CD4-positive, alpha-beta T cell (primary cell): ENCODE data around the gene CIRBP. TPM values are rescaled to one million over a fixed set of nuclear protein-coding genes. Genes with fewer than 3 reads are reported as not detected.

Experiments used
- ATAC-seq: fragments of 200-7000 bp; cut with Tn5 transposase; one replicate; pipeline ENCODE4 v1.10.0; 2022; ENCODE audit warnings: mild to moderate bottlenecking; ENCODE audit not compliant: poor library complexity
- CTCF ChIA-PET: fragments of 350-600 bp; sonication (Branson Sonifier 250); formaldehyde crosslinking; loops from one replicate; lab custom pipeline; 2021; ENCODE audit warnings: antibody characterized with exemption, inconsistent platforms; lab: Charles Lee
- POLR2A ChIA-PET: fragments of 350-600 bp; sonication (Branson Sonifier 250); formaldehyde crosslinking; loops from one replicate; lab custom pipeline; 2021; ENCODE audit warnings: antibody characterized with exemption, inconsistent platforms; lab: Charles Lee
- DNase-seq, 14 experiments: peaks; one replicate each; pipeline ENCODE4 v3.0.0-alpha.2; 2013 to 2020; ENCODE audit warnings: mixed read lengths in 2 of 14
- H3K27ac ChIP-seq, 2 donors: one replicate each; pipeline versions ENCODE4 v1.5.1 to v1.7.0; 2013; ENCODE audit warnings: low read length in 2 of 2, low read depth in 1 of 2, mild to moderate bottlenecking in 1 of 2
- H3K27me3 ChIP-seq, 2 experiments: 1 replicate in 1 of 2; 2 replicates in 1 of 2; pipeline versions ENCODE4 v1.6.1 to v1.7.0; 2013; ENCODE audit warnings: low read length in 2 of 2, control low read depth in 1 of 2, mild to moderate bottlenecking in 1 of 2, moderate library complexity in 1 of 2; ENCODE audit not compliant: insufficient read depth in 2 of 2, control insufficient read depth in 1 of 2
- H3K36me3 ChIP-seq: one replicate; pipeline ENCODE4 v1.6.1; 2013; ENCODE audit warnings: low read length, control low read depth; ENCODE audit not compliant: insufficient read depth
- H3K4me1 ChIP-seq: one replicate; pipeline ENCODE4 v1.6.1; 2013; ENCODE audit warnings: low read length, control low read depth; ENCODE audit not compliant: insufficient read depth
- H3K4me3 ChIP-seq: one replicate; pipeline ENCODE4 v1.5.1; 2013; ENCODE audit warnings: mild to moderate bottlenecking, low read length, moderate library complexity
- H3K9me3 ChIP-seq, 2 experiments: 1 replicate in 1 of 2; 2 replicates in 1 of 2; pipeline versions ENCODE4 v1.6.1 to v1.7.0; 2013; ENCODE audit warnings: low read length in 2 of 2, mild to moderate bottlenecking in 2 of 2, control low read depth in 1 of 2, moderate library complexity in 1 of 2; ENCODE audit not compliant: control insufficient read depth in 1 of 2, insufficient read depth in 1 of 2
- H3K27ac Mint-ChIP-seq: one replicate; pipeline ENCODE4 v1.8.0; 2020; ENCODE audit warnings: mixed read lengths
- H3K27me3 Mint-ChIP-seq: one replicate; pipeline ENCODE4 v1.8.0; 2021; ENCODE audit warnings: mixed read lengths
- H3K36me3 Mint-ChIP-seq: one replicate; pipeline ENCODE4 v1.8.0; 2021; ENCODE audit warnings: low read depth, mixed read lengths
- H3K4me1 Mint-ChIP-seq: one replicate; pipeline ENCODE4 v1.8.0; 2021; ENCODE audit warnings: low read depth, mixed read lengths
- H3K4me3 Mint-ChIP-seq: one replicate; pipeline ENCODE4 v1.8.0; 2020; ENCODE audit warnings: mild to moderate bottlenecking, mixed read lengths
- H3K9me3 Mint-ChIP-seq: one replicate; pipeline ENCODE4 v1.8.0; 2020; ENCODE audit warnings: mixed read lengths
- CTCF ChIP-seq: fragments of 200-600 bp; IDR thresholded peaks from one replicate; pipeline ENCODE4 v1.8.0; 2022; ENCODE audit warnings: antibody characterized with exemption, mild to moderate bottlenecking
- intact Hi-C, 2 experiments: fragments of 100-400 bp; cut with DNase I in 1 of 2; cut with micrococcal nuclease in 1 of 2; formaldehyde crosslinking; loops; one replicate each; pipeline versions ENCODE4 v1.15.1 to v1.9.0; 2023 to 2025; cut with DNase I, micrococcal nuclease
- total RNA-seq, 174 experiments: library from RNA in 2 of 174; stranded (reverse) in 2 of 174; gene quantifications; one replicate each; pipeline ENCODE4 v1.2.3 and lab custom pipeline; 2021 to 2026

The CIRBP gene
- total RNA-seq, 2 experiments from 2014 or later, result 614 to 628 TPM

- no peak overlapping the region for H3K27ac ChIP-seq
- peaks cover 56 to 65% of the 10 kb centered on the region in 2 experiments for H3K27me3 ChIP-seq
- Mint-ChIP-seq H3K36me3 (no peaks in the 10 kb centered on the region), H3K27ac (no peak overlapping the region), H3K9me3 (no peaks in the 10 kb centered on the region), H3K4me1 (peaks cover 4% of the 10 kb centered on the region), H3K4me3 (no peak overlapping the region), H3K27me3 (peaks cover 35% of the 10 kb centered on the region)
- H3K36me3 ChIP-seq, result no peaks in the 10 kb centered on the region
- CTCF ChIA-PET, result no interaction called here
- no peak for DNase-seq
- intact Hi-C loops, result no loop called here
- POLR2A ChIA-PET, result no interaction called here
- peaks cover 0 to 55% of the 10 kb centered on the region in 2 experiments for H3K9me3 ChIP-seq
- no peak overlapping the region for H3K4me3 ChIP-seq
- peaks cover 14% of the 10 kb centered on the region for H3K4me1 ChIP-seq
- no peak for TF ChIP-seq CTCF
- no peak for ATAC-seq
Observed at GRCh38 chr19:1287354-1288225, 18.5 kb downstream of the CIRBP start.

DNA sequence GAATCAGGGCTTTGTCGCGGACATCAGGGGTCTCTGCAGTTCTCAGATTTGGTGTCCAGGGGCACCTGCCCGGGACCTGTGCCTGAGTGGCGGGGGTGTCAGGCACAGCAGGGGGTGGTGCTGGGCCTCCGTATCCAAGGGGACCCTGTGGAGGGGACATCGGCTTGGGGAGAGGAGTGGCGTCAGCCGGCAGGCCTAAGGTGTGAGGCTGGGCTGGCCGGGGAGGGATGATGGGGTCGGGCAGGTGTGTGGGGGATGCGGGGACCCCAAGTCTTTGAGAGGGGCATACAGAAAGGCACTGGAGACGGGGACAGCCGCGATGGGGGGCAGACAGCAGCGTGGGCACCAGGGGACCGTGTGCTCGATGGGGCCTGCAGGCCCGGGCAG lies 19.1 kb downstream of the CIRBP start:
- Histone ChIP-seq H3K36me3 (no peaks in the 10 kb centered on the region), H3K4me1 (peaks cover 14% of the 10 kb centered on the region), H3K9me3 (peaks cover 0 to 62% of the 10 kb centered on the region in 2 experiments), H3K27me3 (peaks cover 56 to 65% of the 10 kb centered on the region in 2 experiments), H3K27ac (no peak overlapping the region), H3K4me3 (no peak overlapping the region)
- H3K36me3 Mint-ChIP-seq, result no peaks in the 10 kb centered on the region
- POLR2A ChIA-PET, result no interaction called here
- no peaks in the 10 kb centered on the region for H3K9me3 Mint-ChIP-seq
- CTCF ChIA-PET, result no interaction called here
- DNase-seq, result no peak
- H3K27me3 Mint-ChIP-seq, result peaks cover 37% of the 10 kb centered on the region
- TF ChIP-seq CTCF, result no peak
- intact Hi-C loops, result no loop called here
- H3K27ac Mint-ChIP-seq, result no peak overlapping the region
- ATAC-seq, result no peak
- H3K4me3 Mint-ChIP-seq, result no peak overlapping the region
- peaks cover 4% of the 10 kb centered on the region for H3K4me1 Mint-ChIP-seq

DNA sequence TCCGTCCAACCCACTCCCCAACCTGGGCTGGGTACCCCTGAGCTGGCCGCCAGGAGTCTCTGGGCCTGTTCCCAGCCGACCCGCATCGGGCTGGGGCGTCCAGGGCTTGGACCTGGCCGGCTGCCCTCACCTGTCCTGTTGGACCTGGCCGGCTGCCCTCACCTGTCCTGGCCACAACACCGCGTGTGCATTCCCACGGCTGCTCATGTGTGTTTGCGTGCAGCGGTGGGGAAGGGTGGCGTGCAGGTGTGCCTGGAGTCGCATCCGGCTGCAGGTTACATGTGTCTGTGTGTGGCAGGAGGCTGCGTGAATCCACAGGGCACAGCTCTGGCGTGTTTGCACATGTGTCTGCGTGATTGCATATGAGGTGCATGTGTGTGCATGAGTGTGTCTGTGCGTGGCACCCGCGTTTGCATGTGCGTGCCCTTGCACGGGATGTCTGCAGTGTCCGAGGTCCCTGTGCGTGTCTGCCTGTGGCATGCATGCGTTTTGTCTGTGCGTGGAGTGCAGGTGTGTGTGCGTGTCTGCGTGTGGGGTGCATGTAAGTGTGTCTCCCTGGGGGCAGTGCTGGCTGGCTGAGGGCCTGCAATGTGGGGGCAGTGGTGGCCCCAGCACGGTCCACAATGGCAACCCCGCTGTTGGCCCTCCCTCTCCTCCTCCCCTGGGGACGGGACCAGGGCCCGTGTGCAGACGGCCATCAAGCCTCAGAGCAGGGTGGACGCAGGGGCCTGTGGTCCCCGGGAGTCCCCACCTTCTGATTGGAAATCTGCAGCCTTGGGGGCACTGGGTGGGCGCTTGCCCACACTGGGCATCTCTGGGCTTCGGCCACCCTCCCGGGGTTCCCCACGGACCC lies 19.9 kb downstream of the CIRBP start:
- Mint-ChIP-seq H3K27ac (no peak overlapping the region), H3K36me3 (no peaks in the 10 kb centered on the region), H3K4me3 (no peak overlapping the region), H3K9me3 (no peaks in the 10 kb centered on the region), H3K4me1 (peaks cover 4% of the 10 kb centered on the region), H3K27me3 (peaks cover 36% of the 10 kb centered on the region)
- no peak overlapping the region for H3K4me3 ChIP-seq
- H3K27ac ChIP-seq, result no peak overlapping the region
- peaks cover 0 to 70% of the 10 kb centered on the region in 2 experiments for H3K9me3 ChIP-seq
- ATAC-seq (no peak), DNase-seq (no peak)
- H3K36me3 ChIP-seq, result no peaks in the 10 kb centered on the region
- peaks cover 14% of the 10 kb centered on the region for H3K4me1 ChIP-seq
- peaks cover 61 to 70% of the 10 kb centered on the region in 2 experiments for H3K27me3 ChIP-seq
- TF ChIP-seq CTCF, result no peak
- POLR2A ChIA-PET, result no interaction called here
- intact Hi-C loops, result no loop called here
- CTCF ChIA-PET, result no interaction called here
